HG02970 (cell line): ENCODE results near the gene BAX.

ENCODE experiments used
- ATAC-seq: cut with Tn5 transposase; IDR thresholded peaks from one replicate; pipeline ENCODE4 v1.9.1; 2021; ENCODE audit warnings: mild to moderate bottlenecking, moderate library complexity, moderate number of reproducible peaks; ENCODE audit not compliant: unreplicated experiment, low FRiP score

The BAX gene

GRCh38 chr19:48961673-48962028 lies 7.0 kb downstream of the BAX start:
- no peak for ATAC-seq

GRCh38 chr19:48962029-48962848 lies 7.6 kb downstream of the BAX start:
- peak; percentile 27 for ATAC-seq

- no peak for ATAC-seq
Measured at GRCh38 chr19:48962849-48963165, 8.1 kb downstream of the BAX start.

- ATAC-seq = no peak
Measured at GRCh38 chr19:48963371-48964204, 8.9 kb downstream of the BAX start.

GRCh38 chr19:48964205-48965039 lies 9.7 kb downstream of the BAX start:
- ATAC-seq = no peak

GRCh38 chr19:48965040-48965805 lies 10.5 kb downstream of the BAX start, which contains the start of gene FTL:
FTL (plus strand) TSS chr19:48965309; CDS start chr19:48965508, 199 bp downstream.
- ATAC-seq = peak; percentile 63

- peak; percentile 4 for ATAC-seq
Measured at GRCh38 chr19:48965806-48966540, 11.3 kb downstream of the BAX start.

- ATAC-seq = no peak
Measured at GRCh38 chr19:48966541-48967345, 12.1 kb downstream of the BAX start.

GRCh38 chr19:48967346-48968178 lies 12.9 kb downstream of the BAX start:
- ATAC-seq = no peak

GRCh38 chr19:48968179-48968661 lies 13.5 kb downstream of the BAX start:
- no peak for ATAC-seq

- no peak for ATAC-seq
Measured at GRCh38 chr19:48968813-48969218, 14.1 kb downstream of the BAX start.

- ATAC-seq = no peak
Measured at GRCh38 chr19:48969276-48970138, 14.8 kb downstream of the BAX start.

- ATAC-seq = no peak
Measured at GRCh38 chr19:48970139-48970766, 15.6 kb downstream of the BAX start.

GRCh38 chr19:48970923-48971395 lies 16.3 kb downstream of the BAX start:
- no peak for ATAC-seq

GRCh38 chr19:48975947-48976847 lies 21.5 kb downstream of the BAX start:
- no peak for ATAC-seq
